Measurements from ENCODE around the gene THOC2.

DNA sequence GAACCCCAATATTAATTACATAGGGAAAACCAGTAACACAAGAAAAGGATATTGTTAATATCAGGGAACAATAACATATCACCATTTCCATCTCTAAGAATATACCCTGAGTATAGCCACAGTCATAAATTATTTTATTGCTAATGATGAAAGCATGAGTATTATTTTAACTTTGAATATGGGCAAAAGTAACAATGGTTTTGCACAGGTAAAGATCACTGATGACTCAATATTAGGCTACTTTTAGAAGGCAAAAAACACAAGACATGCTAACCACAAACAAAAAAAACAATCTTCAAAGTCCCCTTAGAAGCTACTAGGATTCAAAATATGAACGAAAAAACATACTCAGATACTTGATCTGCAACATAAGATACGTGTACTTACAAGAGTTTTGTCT lies 36.5 kb downstream of the THOC2 start:
- TF ChIP-seq POLR2A (IDR thresholded peaks at IDR 0.05): no peak
- TF ChIP-seq, protein P1, sequence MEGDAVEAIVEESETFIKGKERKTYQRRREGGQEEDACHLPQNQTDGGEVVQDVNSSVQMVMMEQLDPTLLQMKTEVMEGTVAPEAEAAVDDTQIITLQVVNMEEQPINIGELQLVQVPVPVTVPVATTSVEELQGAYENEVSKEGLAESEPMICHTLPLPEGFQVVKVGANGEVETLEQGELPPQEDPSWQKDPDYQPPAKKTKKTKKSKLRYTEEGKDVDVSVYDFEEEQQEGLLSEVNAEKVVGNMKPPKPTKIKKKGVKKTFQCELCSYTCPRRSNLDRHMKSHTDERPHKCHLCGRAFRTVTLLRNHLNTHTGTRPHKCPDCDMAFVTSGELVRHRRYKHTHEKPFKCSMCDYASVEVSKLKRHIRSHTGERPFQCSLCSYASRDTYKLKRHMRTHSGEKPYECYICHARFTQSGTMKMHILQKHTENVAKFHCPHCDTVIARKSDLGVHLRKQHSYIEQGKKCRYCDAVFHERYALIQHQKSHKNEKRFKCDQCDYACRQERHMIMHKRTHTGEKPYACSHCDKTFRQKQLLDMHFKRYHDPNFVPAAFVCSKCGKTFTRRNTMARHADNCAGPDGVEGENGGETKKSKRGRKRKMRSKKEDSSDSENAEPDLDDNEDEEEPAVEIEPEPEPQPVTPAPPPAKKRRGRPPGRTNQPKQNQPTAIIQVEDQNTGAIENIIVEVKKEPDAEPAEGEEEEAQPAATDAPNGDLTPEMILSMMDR (IDR thresholded peaks at IDR 0.05): no peak
